ENCODE measurements around the gene RFTN2.

RFTN2 gene

DNA sequence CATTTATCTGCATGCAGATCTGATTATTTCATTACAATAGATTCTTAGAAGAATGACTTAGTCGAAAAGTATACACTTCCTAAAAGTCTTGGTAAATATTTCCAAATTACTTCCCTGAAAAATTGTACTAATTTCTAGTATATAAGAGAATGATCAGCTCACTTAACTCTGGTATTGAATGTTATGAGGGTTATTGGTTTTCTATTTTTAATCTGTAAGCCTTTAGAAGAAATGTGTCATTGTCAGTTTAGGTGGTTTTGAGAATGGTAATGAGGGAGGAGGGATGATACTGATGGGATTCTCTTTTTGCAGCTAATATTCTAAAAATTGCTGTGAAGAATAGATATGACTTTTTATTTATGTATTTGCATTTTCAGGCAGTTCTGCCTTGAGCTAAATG, 135.7 kb downstream of the RFTN2 start:
- DNase-seq: no peak

DNA sequence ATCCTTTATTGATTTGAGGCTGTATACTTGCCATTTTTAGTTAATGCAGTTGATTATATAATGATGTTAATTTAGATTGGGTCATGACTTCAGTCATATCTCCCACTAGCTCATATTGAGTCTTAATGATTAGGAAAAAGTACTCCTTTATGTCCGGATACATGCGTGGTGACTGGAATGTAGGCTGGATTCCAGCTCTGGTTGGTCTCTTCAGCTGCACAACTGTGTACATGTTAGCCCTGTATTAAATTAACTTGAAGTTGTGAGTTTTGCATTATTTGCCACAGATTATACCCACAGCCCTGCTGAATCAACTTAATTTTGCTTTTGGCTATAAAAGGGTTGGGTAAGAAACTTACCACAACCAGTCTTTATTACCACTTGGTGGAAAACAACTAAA, 137.0 kb downstream of the RFTN2 start:
- DNase-seq: no peak
